Omental fat pad (tissue), 4 donors: Measurements from ENCODE around the gene SMPX. TPM values are rescaled to one million over a fixed set of nuclear protein-coding genes. Genes with fewer than 3 reads are reported as not detected.

Experiments used
- ATAC-seq: fragments of 150-250 bp; one replicate; pipeline ENCODE4 v1.9.1; 2016; ENCODE audit warnings: mild to moderate bottlenecking, moderate library complexity; ENCODE audit not compliant: low FRiP score
- DNase-seq: peaks from one replicate; pipeline ENCODE4 v3.0.0-alpha.2; 2019; ENCODE audit warnings: low spot score
- CTCF ChIP-seq, 3 donors: fragments of 450-650 bp; IDR thresholded peaks; one replicate each; pipeline ENCODE4 v1.5.1; 2016 to 2017; ENCODE audit warnings: antibody characterized with exemption in 3 of 3, mild to moderate bottlenecking in 3 of 3, moderate library complexity in 2 of 3
- total RNA-seq, 4 donors: library from RNA; depleted of rRNA; stranded (reverse); fragments of >200 nt; gene quantifications; one replicate each; pipeline ENCODE4 v1.1.0, GENCODE V29; 2016

Gene SMPX
- total RNA-seq, 4 donors from 2014 or later, result not detected

- ATAC-seq (no peak), DNase-seq (no peak)
- TF ChIP-seq CTCF (IDR thresholded peaks at IDR 0.05), result no peak
Observed at GRCh38 chrX:21678048-21678612, 79.8 kb downstream of the SMPX start.

GRCh38 chrX:21675931-21676330 is 82.0 kb downstream of the SMPX start:
- ATAC-seq, result no peak
- no peak for DNase-seq
- no peak for TF ChIP-seq CTCF (IDR thresholded peaks at IDR 0.05)

GRCh38 chrX:21674430-21675186 is 83.3 kb downstream of the SMPX start:
- no peak for ATAC-seq
- DNase-seq, result no peak
- TF ChIP-seq CTCF (IDR thresholded peaks at IDR 0.05), result no peak

- DNase-seq (no peak), ATAC-seq (no peak)
- TF ChIP-seq CTCF (IDR thresholded peaks at IDR 0.05), result no peak
Observed at GRCh38 chrX:21666679-21667078, 91.2 kb downstream of the SMPX start.

- DNase-seq (no peak), ATAC-seq (no peak)
- no peak for TF ChIP-seq CTCF (IDR thresholded peaks at IDR 0.05)
Observed at GRCh38 chrX:21666252-21666651, 91.7 kb downstream of the SMPX start.

- ATAC-seq, result no peak
- DNase-seq, result no peak
- TF ChIP-seq CTCF (IDR thresholded peaks at IDR 0.05), result no peak
Observed at GRCh38 chrX:21662761-21663160, 95.2 kb downstream of the SMPX start.

GRCh38 chrX:21661316-21661715 is 96.6 kb downstream of the SMPX start:
- no peak for ATAC-seq
- DNase-seq, result no peak
- no peak for TF ChIP-seq CTCF (IDR thresholded peaks at IDR 0.05)
